Stimulated activated CD4-positive, alpha-beta T cell treated with anti-CD3 and anti-CD28 coated beads, Interleukin-15, amount 100 ng/mL, for 24 hours (primary cell): ENCODE measurements around the gene TPH1.

Experiments used
- DNase-seq: peaks from one replicate; pipeline ENCODE4 v3.0.0-alpha.2; 2020

Gene TPH1

GRCh38 chr11:18046116-18046777, at the start of gene TPH1:
TSS of gene TPH1 (minus strand) at chr11:18046269. CDS start at chr11:18040762, 5,507 bp downstream.
- peak; percentile 3 for DNase-seq

- no peak for DNase-seq
Measured at GRCh38 chr11:18093959-18094358, 47.9 kb upstream of the TPH1 start.

GRCh38 chr11:18091731-18092130, 45.7 kb upstream of the TPH1 start:
- no peak for DNase-seq

GRCh38 chr11:18088966-18089365, 42.9 kb upstream of the TPH1 start:
- DNase-seq: no peak

- DNase-seq: no peak
Measured at GRCh38 chr11:18088366-18088765, 42.3 kb upstream of the TPH1 start.

GRCh38 chr11:18081551-18081950, 35.5 kb upstream of the TPH1 start:
- no peak for DNase-seq

- no peak for DNase-seq
Measured at GRCh38 chr11:18080451-18080850, 34.4 kb upstream of the TPH1 start.

GRCh38 chr11:18078909-18079308, 32.8 kb upstream of the TPH1 start:
- no peak for DNase-seq

- no peak for DNase-seq
Measured at GRCh38 chr11:18075444-18075843, 29.4 kb upstream of the TPH1 start.

GRCh38 chr11:18071098-18071705, 25.1 kb upstream of the TPH1 start:
- DNase-seq: no peak

GRCh38 chr11:18067372-18067771, 21.3 kb upstream of the TPH1 start:
- no peak for DNase-seq

- no peak for DNase-seq
Measured at GRCh38 chr11:18066626-18067025, 20.6 kb upstream of the TPH1 start.

GRCh38 chr11:18065572-18065971, 19.5 kb upstream of the TPH1 start:
- DNase-seq: no peak

GRCh38 chr11:18064450-18065054, 18.5 kb upstream of the TPH1 start:
- no peak for DNase-seq

GRCh38 chr11:18063862-18064434, 17.9 kb upstream of the TPH1 start:
- no peak for DNase-seq

GRCh38 chr11:18063125-18063524, 17.1 kb upstream of the TPH1 start:
- no peak for DNase-seq

- DNase-seq: no peak
Measured at GRCh38 chr11:18061351-18061750, 15.3 kb upstream of the TPH1 start.

GRCh38 chr11:18056561-18057181, 10.6 kb upstream of the TPH1 start:
- DNase-seq: no peak

- no peak for DNase-seq
Measured at GRCh38 chr11:18054511-18055103, 8.5 kb upstream of the TPH1 start.

- DNase-seq: no peak
Measured at GRCh38 chr11:18050848-18051247, 4.8 kb upstream of the TPH1 start.

- no peak for DNase-seq
Measured at GRCh38 chr11:18036456-18036855, 9.6 kb downstream of the TPH1 start.

GRCh38 chr11:18027475-18027874, 18.6 kb downstream of the TPH1 start:
- DNase-seq: no peak

GRCh38 chr11:18022419-18022818, 23.6 kb downstream of the TPH1 start:
- no peak for DNase-seq
